UCSD-AML1 (cell line): ENCODE data around the gene ASPSCR1.
A peak's percentile ranks its signal among the peaks of the same experiment; 100 is the strongest.

Experiments used
- DNase-seq: peaks from one replicate; lab custom pipeline; 2025; ENCODE audit not compliant: unreplicated experiment; lab: John Stamatoyannopoulos, UW

Gene ASPSCR1

GRCh38 chr17:82065638-82066303 lies 88.3 kb downstream of the ASPSCR1 start, which contains the start of gene DUS1L:
Gene DUS1L (minus strand): TSS chr17:82065804. CDS start chr17:82065059, 745 bp downstream.
- peak; percentile 77 for DNase-seq
